Memory B cell (primary cell): ENCODE data around the gene KLF4.

Source experiments
- ATAC-seq: fragments of 150-1000 bp; cut with Tn5 transposase; 2 replicates; pipeline ENCODE4 v1.10.0; 2021; ENCODE audit warnings: low read depth, mild to moderate bottlenecking, moderate library complexity
- DNase-seq, 2 donors: peaks; one replicate each; pipeline ENCODE4 v3.0.0; 2022; ENCODE audit warnings: low spot score in 2 of 2
- H3K27ac Mint-ChIP-seq: one replicate; pipeline ENCODE4 v1.8.0; 2022; ENCODE audit warnings: mild to moderate bottlenecking, moderate library complexity, mixed read lengths
- H3K27me3 Mint-ChIP-seq: one replicate; pipeline ENCODE4 v1.8.0; 2022; ENCODE audit warnings: mixed read lengths
- H3K36me3 Mint-ChIP-seq: one replicate; pipeline ENCODE4 v1.8.0; 2022; ENCODE audit warnings: mild to moderate bottlenecking, mixed read lengths
- H3K4me1 Mint-ChIP-seq: one replicate; pipeline ENCODE4 v1.8.0; 2022; ENCODE audit warnings: mixed read lengths
- H3K4me3 Mint-ChIP-seq: one replicate; pipeline ENCODE4 v1.8.0; 2022; ENCODE audit warnings: mild to moderate bottlenecking, moderate library complexity, mixed read lengths
- H3K9me3 Mint-ChIP-seq: one replicate; pipeline ENCODE4 v1.8.0; 2022; ENCODE audit warnings: mixed read lengths

The KLF4 gene

GRCh38 chr9:107447834-107448233 lies 41.7 kb downstream of the KLF4 start:
- ATAC-seq (no peak), DNase-seq (no peak)
- Mint-ChIP-seq H3K9me3 (no peaks in the 10 kb centered on the region), H3K27me3 (peaks cover 6% of the 10 kb centered on the region), H3K36me3 (no peaks in the 10 kb centered on the region), H3K4me3 (no peak overlapping the region), H3K27ac (no peak overlapping the region), H3K4me1 (no peaks in the 10 kb centered on the region)

GRCh38 chr9:107447081-107447480 lies 42.5 kb downstream of the KLF4 start:
- DNase-seq (no peak), ATAC-seq (no peak)
- H3K4me1 Mint-ChIP-seq, result no peaks in the 10 kb centered on the region
- no peaks in the 10 kb centered on the region for H3K36me3 Mint-ChIP-seq
- no peaks in the 10 kb centered on the region for H3K9me3 Mint-ChIP-seq
- no peak overlapping the region for H3K27ac Mint-ChIP-seq
- H3K27me3 Mint-ChIP-seq, result peaks cover 6% of the 10 kb centered on the region
- no peak overlapping the region for H3K4me3 Mint-ChIP-seq

- H3K27me3 Mint-ChIP-seq, result peaks cover 2% of the 10 kb centered on the region
- no peaks in the 10 kb centered on the region for H3K4me1 Mint-ChIP-seq
- H3K4me3 Mint-ChIP-seq, result no peak overlapping the region
- no peaks in the 10 kb centered on the region for H3K9me3 Mint-ChIP-seq
- ATAC-seq (no peak), DNase-seq (no peak)
- H3K36me3 Mint-ChIP-seq, result no peaks in the 10 kb centered on the region
- H3K27ac Mint-ChIP-seq, result no peak overlapping the region
Observed at GRCh38 chr9:107446491-107446890, 43.1 kb downstream of the KLF4 start.

- Mint-ChIP-seq H3K27ac (no peak overlapping the region), H3K4me3 (no peak overlapping the region), H3K4me1 (no peaks in the 10 kb centered on the region), H3K27me3 (peaks cover 2% of the 10 kb centered on the region), H3K36me3 (no peaks in the 10 kb centered on the region), H3K9me3 (no peaks in the 10 kb centered on the region)
- no peak for DNase-seq
- ATAC-seq, result no peak
Observed at GRCh38 chr9:107443786-107444185, 45.8 kb downstream of the KLF4 start.

GRCh38 chr9:107439991-107440456 lies 49.5 kb downstream of the KLF4 start:
- DNase-seq (no peak), ATAC-seq (no peak)
- Mint-ChIP-seq H3K4me3 (no peak overlapping the region), H3K9me3 (no peaks in the 10 kb centered on the region), H3K36me3 (no peaks in the 10 kb centered on the region), H3K27ac (no peak overlapping the region), H3K4me1 (no peaks in the 10 kb centered on the region), H3K27me3 (peaks cover 6% of the 10 kb centered on the region)

GRCh38 chr9:107438211-107439031 lies 51.1 kb downstream of the KLF4 start:
- Mint-ChIP-seq H3K9me3 (no peaks in the 10 kb centered on the region), H3K36me3 (no peaks in the 10 kb centered on the region)

GRCh38 chr9:107437716-107438115 lies 51.9 kb downstream of the KLF4 start:
- H3K4me3 Mint-ChIP-seq, result no peak overlapping the region
- H3K36me3 Mint-ChIP-seq, result no peaks in the 10 kb centered on the region
- H3K27ac Mint-ChIP-seq, result no peak overlapping the region
- no peak for ATAC-seq
- no peaks in the 10 kb centered on the region for H3K4me1 Mint-ChIP-seq
- no peaks in the 10 kb centered on the region for H3K9me3 Mint-ChIP-seq
- no peak for DNase-seq
- peaks cover 4% of the 10 kb centered on the region for H3K27me3 Mint-ChIP-seq

More at GRCh38 chr9:107438211-107439031, 51.1 kb downstream of the KLF4 start:
- H3K27ac Mint-ChIP-seq, result no peak overlapping the region
- no peak overlapping the region for H3K4me3 Mint-ChIP-seq
- H3K27me3 Mint-ChIP-seq, result peaks cover 4% of the 10 kb centered on the region
- DNase-seq (no peak), ATAC-seq (no peak)
- no peaks in the 10 kb centered on the region for H3K4me1 Mint-ChIP-seq

GRCh38 chr9:107435415-107435814 lies 54.2 kb downstream of the KLF4 start:
- peaks cover 10% of the 10 kb centered on the region for H3K27me3 Mint-ChIP-seq
- no peak overlapping the region for H3K4me3 Mint-ChIP-seq
- DNase-seq, result no peak
- no peaks in the 10 kb centered on the region for H3K9me3 Mint-ChIP-seq
- H3K4me1 Mint-ChIP-seq, result no peaks in the 10 kb centered on the region
- ATAC-seq, result no peak
- no peaks in the 10 kb centered on the region for H3K36me3 Mint-ChIP-seq
- no peak overlapping the region for H3K27ac Mint-ChIP-seq
